Stimulated activated CD8-positive, alpha-beta memory T cell treated with anti-CD3 and anti-CD28 coated beads, Interleukin-2, amount 100 ng/mL, for 48 hours (primary cell): Measurements from ENCODE around the gene NKAIN1.

Experiments
- DNase-seq, 2 donors: peaks; one replicate each; pipeline ENCODE4 v3.0.0-alpha.2; 2020; ENCODE audit warnings: low read depth in 2 of 2

Gene NKAIN1

GRCh38 chr1:31234123-31234708, 5.5 kb downstream of the NKAIN1 start:
- DNase-seq, result no peak

DNA sequence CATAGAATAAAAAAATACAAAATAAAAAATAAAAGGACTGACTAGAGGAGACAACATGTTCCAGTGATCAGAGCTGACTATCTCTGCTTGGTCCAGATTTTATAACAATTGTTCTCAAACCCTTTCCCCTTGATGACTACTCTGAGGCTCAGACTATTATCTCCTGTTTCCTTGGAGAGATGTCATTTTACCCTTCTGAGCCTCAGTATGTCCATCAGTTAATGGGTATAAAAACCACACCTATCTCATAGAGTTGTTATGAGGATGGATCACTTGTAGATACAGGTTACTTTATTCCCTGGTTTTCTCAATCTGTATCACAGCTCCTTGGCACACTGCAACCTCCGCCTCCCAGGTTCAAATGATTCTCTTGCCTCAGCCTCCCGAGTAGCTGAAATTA, 7.0 kb downstream of the NKAIN1 start:
- no peak for DNase-seq

GRCh38 chr1:31231802-31232201, 7.9 kb downstream of the NKAIN1 start:
- no peak for DNase-seq

DNA sequence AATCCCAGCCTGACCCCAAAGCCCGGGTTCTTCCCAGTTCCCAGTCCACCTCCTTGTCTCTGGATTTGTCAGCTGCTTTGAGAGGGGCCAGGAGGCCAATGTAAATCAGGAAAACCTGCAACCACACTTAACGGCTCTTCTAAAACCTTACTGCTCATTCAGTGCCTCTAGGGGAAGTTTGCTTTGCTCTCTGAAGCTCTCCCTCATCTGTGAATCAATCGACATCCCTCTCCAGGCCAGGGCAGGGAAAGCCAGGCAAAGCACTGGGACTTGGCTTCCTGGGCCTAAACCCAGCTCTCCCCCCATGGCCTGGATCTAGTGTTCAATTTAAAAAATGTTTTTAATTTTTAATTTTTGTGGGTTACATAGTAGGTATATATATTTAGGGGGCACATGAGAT, 9.3 kb downstream of the NKAIN1 start:
- DNase-seq, result no peak

DNA sequence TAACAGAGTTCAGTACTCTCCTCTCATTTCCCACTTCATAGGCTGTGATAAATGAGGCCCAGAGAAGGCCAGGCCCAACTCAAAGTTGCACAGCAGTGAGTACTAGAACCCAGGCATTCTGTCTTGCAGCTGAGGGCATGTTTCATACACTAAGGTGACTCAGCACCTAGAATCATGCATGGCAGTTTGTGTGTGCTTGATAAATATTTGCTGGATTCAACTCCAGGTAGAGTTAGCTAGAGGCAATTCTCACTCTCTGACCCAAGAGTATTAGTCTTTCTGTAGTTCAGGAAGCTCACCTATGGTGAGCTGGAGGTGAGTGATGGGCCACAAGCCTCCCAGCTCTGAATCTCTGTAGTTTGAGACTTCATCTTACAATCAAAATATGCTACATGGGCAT, 10.7 kb downstream of the NKAIN1 start:
- DNase-seq, result no peak

DNA sequence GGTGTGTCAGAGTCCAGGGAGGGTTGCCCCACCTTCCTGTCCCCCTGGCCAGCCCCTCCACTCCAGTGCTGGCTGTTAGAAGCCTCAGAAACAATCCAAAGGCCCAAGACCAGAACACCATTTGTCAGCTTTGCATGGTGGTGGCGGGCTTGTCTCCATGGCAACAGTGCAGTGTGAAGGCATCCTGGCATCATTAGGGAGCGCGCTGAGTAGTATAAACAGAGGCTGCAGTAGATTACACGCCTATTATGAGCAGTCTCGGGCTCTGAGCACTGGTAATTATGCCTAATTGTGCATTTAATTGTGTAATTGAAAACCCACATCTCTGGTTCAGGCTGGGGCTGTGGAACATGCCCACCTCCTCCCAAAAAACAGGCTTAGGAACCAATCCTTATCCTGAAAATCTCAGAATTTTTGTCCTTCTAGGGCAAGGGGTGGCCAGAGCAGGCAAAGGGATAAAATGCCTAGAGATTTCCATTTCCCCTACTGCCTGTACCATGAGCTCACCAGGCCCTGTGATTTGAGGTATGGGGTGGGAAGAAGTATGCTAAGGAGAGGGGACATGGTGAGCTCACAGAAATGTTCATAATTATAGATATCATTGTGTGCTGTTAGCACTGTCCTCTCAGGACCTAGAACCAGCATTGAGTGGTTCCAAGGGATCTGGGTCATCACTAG, 11.7 kb downstream of the NKAIN1 start:
- DNase-seq, result no peak

- DNase-seq, result no peak
Measured at GRCh38 chr1:31224068-31224467, 15.6 kb downstream of the NKAIN1 start.

GRCh38 chr1:31222176-31222575, 17.5 kb downstream of the NKAIN1 start:
- DNase-seq, result no peak

- no peak for DNase-seq
Measured at GRCh38 chr1:31221072-31221471, 18.6 kb downstream of the NKAIN1 start.

GRCh38 chr1:31219489-31219888, 20.2 kb downstream of the NKAIN1 start:
- no peak for DNase-seq

- DNase-seq, result no peak
Measured at GRCh38 chr1:31218705-31219104, 21.0 kb downstream of the NKAIN1 start.

DNA sequence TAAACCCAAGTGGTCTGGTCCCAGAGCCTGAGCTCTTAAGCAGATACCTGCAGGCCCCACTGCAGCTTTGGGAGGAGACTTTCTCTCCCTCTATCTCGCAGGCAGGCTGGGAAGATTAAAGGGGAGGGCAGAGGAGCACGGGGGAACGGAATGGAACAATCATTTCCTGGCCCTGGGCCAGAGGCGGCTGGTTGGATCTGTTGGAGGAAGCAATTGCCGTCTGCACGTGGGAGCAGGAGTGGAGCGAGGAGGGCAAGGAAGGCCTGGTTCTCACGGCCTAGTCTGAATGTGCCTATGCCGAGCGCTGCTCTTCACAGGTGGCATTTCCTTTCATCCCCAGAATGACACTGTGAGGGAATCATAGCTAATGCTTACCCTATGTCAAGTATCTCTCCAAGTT, 23.7 kb downstream of the NKAIN1 start:
- DNase-seq, result no peak

GRCh38 chr1:31215065-31215570, 24.6 kb downstream of the NKAIN1 start:
- no peak for DNase-seq

DNA sequence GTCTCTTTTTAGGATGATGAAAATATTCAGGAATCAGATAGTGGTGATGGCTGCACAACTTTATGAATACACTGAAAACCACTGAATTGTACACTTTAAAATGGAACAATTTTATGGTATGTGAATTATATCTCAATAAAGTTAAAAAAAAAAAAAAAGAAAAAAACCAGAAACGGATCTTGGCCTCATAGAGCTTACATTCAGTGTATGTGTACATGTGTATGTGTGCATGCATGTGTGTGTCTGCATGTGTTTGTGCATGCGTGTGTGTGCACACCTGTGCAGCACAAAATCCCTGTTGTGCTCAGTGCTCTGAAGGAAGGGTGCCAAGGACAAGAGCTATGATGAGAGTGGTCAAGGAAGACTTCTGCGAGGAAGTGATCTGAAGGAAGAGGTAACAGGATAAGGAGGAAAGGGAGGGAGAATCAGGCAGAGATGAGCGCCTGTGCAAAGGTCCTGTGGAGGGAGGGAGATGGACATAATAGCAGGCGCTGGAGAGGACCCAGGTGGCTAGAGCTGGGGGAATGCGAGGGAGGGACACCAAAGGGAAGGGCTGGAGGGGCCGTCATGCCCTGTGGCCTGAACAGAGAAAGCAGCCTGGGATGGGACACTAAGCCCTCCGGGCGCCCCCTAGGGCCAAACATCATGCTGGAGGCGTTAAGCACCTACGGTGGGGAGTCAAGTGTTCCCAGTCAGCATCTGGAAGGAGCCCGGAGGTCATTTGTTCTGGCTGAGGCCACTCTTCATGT, 25.2 kb downstream of the NKAIN1 start:
- DNase-seq, result no peak

DNA sequence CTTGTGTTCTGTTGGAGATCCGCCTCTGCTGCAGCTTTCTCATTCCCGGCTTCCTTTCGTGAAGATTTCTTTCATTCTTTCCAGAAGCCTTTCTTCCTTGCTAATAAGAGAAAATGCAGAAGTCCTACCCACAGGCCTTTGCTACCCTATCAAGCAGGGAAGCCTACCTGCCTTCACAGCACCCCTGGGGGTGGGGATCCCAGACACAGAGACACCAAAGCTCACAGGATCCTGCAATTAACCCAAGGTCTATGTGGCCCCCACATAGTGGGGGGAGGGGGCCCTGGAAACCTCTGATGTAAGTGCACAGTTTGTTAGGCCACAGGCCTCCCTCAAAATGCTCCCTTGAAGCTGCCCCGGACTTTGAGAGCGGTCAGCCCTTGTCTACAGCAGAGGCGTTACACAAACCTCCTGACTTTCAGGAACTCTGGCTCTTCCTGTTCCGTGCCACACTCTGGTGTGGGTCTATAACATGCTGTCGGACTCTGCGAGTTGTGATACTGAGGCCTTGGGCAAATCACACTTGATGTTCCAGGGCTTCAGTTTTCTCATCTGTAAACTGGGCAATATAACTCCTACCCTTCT, 31.2 kb downstream of the NKAIN1 start:
- no peak for DNase-seq

- DNase-seq, result no peak
Measured at GRCh38 chr1:31207569-31207968, 32.1 kb downstream of the NKAIN1 start.

DNA sequence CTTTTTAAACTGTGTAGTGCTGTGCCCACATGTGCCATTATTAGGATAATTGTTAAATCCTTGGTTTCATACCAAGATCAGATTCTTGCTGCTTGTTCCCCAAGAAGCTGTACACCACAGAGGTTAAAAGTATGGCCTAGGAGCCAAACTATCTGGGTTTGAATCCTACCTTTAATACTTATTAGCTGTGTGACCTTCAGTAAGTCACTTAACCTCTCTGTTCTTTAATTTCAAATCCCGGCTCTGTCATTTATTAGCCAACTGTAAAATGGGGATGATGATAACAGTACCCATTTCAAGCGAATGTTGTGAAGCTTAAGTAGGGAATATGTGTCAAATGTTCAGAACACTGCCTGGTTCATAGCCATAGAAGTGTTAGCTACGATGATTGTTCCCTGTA, 32.6 kb downstream of the NKAIN1 start:
- DNase-seq, result no peak

DNA sequence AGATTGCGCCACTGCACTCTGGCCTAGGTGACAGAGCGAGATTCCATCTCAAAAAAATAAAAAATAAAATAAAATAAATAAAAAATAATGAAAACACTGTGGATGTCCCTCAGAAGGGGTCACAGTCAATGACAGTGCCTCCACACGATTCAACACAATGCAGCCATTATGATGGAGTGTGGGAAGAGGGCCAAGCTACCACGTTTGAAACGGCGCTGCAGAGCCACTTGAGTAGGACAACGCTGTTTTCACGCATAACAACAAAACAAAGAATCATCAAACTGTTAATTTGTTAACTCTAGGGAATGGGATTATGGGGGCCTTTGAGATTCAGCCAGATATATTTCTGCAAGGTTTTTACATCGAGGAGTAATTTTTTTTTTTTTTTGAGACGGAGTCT, 36.5 kb downstream of the NKAIN1 start:
- no peak for DNase-seq

GRCh38 chr1:31201931-31202360, 37.7 kb downstream of the NKAIN1 start:
- no peak for DNase-seq

- no peak for DNase-seq
Measured at GRCh38 chr1:31199949-31200348, 39.7 kb downstream of the NKAIN1 start.

GRCh38 chr1:31199236-31199790, 40.4 kb downstream of the NKAIN1 start:
- DNase-seq, result no peak

DNA sequence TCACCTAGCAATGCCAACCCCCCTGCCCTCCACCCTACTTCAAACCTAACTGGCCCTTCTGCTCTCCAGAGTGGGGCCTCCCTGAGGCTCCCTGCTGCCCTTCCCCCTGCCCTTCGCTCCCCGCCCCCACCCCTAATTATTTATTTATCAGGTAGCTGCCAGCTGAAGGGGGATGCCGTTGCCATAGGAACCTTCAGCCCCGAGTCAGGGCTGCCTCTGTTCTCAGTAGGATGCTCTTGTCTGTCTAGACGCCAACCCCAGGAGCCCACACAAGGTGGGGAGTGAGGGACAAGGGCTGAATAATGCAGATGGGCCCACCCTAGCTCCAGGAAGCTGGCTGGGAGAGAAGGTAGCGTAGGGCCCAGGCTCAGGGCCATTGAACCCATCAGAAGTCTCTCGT, 41.1 kb downstream of the NKAIN1 start:
- DNase-seq, result no peak
